ENCODE measurements around the gene SNX27. TPM values are rescaled to one million over a fixed set of nuclear protein-coding genes. Genes with fewer than 3 reads are reported as not detected.

SNX27 gene
- total and polyA plus RNA-seq, 2 donors (not counting 1 experiment from before 2014, with no cell fraction given), result 13.5 to 45.6 TPM

GRCh38 chr1:151715726-151716404 lies 104.0 kb downstream of the SNX27 start:
- 62% methylated on average over 14 of the region's 17 CpGs for WGBS (ENCODE audit: insufficient coverage)
- DNase-seq (no peak), ATAC-seq (ENCODE audit: low read depth) (no peak)
- Histone ChIP-seq H3K79me2 (ENCODE audit: control insufficient read depth, insufficient read depth, low read length) (no peaks in the 10 kb centered on the region), H3K4me1 (ENCODE audit: control insufficient read depth in 2 of 2, insufficient read depth in 2 of 2, low read length in 2 of 2) (peaks cover 12 to 16% of the 10 kb centered on the region in 2 donors), H3K36me3 (replicated peaks in 1 of 2; ENCODE audit: control extremely low read depth in 1 of 2, control insufficient read depth in 1 of 2, extremely low read depth in 1 of 2, insufficient read depth in 2 of 2, low read length in 1 of 2) (no peaks in the 10 kb centered on the region), H4K20me1 (ENCODE audit: control insufficient read depth, insufficient read depth, low read length, poor library complexity, severe bottlenecking) (no peaks in the 10 kb centered on the region), H3K27me3 (replicated peaks in 1 of 4; ENCODE audit: control extremely low read depth in 1 of 4, control insufficient read depth in 3 of 4, insufficient read depth in 4 of 4, low read length in 3 of 4) (peaks cover 0 to 46% (median 20%) of the 10 kb centered on the region in 4 experiments), H3K27ac (ENCODE audit: low read length in 2 of 2) (no peak overlapping the region), H3K4me3 (ENCODE audit: control extremely low read depth in 1 of 5, extremely low read depth in 1 of 5, insufficient read depth in 1 of 5, low read depth in 2 of 5, low read length in 4 of 5) (no peak overlapping the region), H3K9me3 (ENCODE audit: control extremely low read depth in 1 of 3, control insufficient read depth in 2 of 3, insufficient read depth in 1 of 3, low read length in 2 of 3) (peaks cover 0 to 10% (median 0%) of the 10 kb centered on the region in 3 donors), H3K4me2 (replicated peaks; ENCODE audit: low read depth, low read length, poor library complexity, severe bottlenecking) (no peak overlapping the region), H3K9ac (ENCODE audit: low read length) (no peak overlapping the region), H2AFZ (ENCODE audit: insufficient read depth, low read depth, low read length, poor library complexity, severe bottlenecking) (no peak overlapping the region)
- H3K4me1 Mint-ChIP-seq, result peaks cover 20% of the 10 kb centered on the region
- no peak overlapping the region for H3K27ac Mint-ChIP-seq
- H3K9me3 Mint-ChIP-seq (ENCODE audit: insufficient read depth), result no peaks in the 10 kb centered on the region
- POLR2A ChIA-PET, result no interaction called here
- intact Hi-C loops (cut with micrococcal nuclease), result no loop called here
- TF ChIP-seq EZH2 (IDR thresholded peaks at IDR 0.05; ENCODE audit: borderline replicate concordance, insufficient read depth, low read depth, low read length, poor library complexity, severe bottlenecking) (no peak), CTCF (IDR thresholded peaks at IDR 0.05) (no peak)
- peaks cover 72% of the 10 kb centered on the region for H3K27me3 Mint-ChIP-seq
- no peak overlapping the region for H3K4me3 Mint-ChIP-seq
- CTCF ChIA-PET, result no interaction called here

- intact Hi-C loops (cut with micrococcal nuclease), result no loop called here
- no peaks in the 10 kb centered on the region for H3K9me3 Mint-ChIP-seq (ENCODE audit: insufficient read depth)
- Histone ChIP-seq H3K79me2 (ENCODE audit: control insufficient read depth, insufficient read depth, low read length) (no peaks in the 10 kb centered on the region), H3K36me3 (replicated peaks in 1 of 2; ENCODE audit: control extremely low read depth in 1 of 2, control insufficient read depth in 1 of 2, extremely low read depth in 1 of 2, insufficient read depth in 2 of 2, low read length in 1 of 2) (no peaks in the 10 kb centered on the region), H4K20me1 (ENCODE audit: control insufficient read depth, insufficient read depth, low read length, poor library complexity, severe bottlenecking) (no peaks in the 10 kb centered on the region), H3K9ac (ENCODE audit: low read length) (no peak overlapping the region), H3K4me1 (ENCODE audit: control insufficient read depth in 2 of 2, insufficient read depth in 2 of 2, low read length in 2 of 2) (peaks cover 14 to 19% of the 10 kb centered on the region in 2 donors), H2AFZ (ENCODE audit: insufficient read depth, low read depth, low read length, poor library complexity, severe bottlenecking) (no peak overlapping the region), H3K9me3 (ENCODE audit: control extremely low read depth in 1 of 3, control insufficient read depth in 2 of 3, insufficient read depth in 1 of 3, low read length in 2 of 3) (peaks cover 0 to 10% (median 0%) of the 10 kb centered on the region in 3 donors), H3K4me2 (replicated peaks; ENCODE audit: low read depth, low read length, poor library complexity, severe bottlenecking) (no peak overlapping the region), H3K4me3 (ENCODE audit: control extremely low read depth in 1 of 5, extremely low read depth in 1 of 5, insufficient read depth in 1 of 5, low read depth in 2 of 5, low read length in 4 of 5) (no peak overlapping the region), H3K27me3 (replicated peaks in 1 of 4; ENCODE audit: control extremely low read depth in 1 of 4, control insufficient read depth in 3 of 4, insufficient read depth in 4 of 4, low read length in 3 of 4) (peaks cover 0 to 46% (median 20%) of the 10 kb centered on the region in 4 experiments), H3K27ac (ENCODE audit: low read length in 2 of 2) (no peak overlapping the region)
- H3K27me3 Mint-ChIP-seq, result peaks cover 72% of the 10 kb centered on the region
- CTCF ChIA-PET, result no interaction called here
- H3K27ac Mint-ChIP-seq, result no peak overlapping the region
- POLR2A ChIA-PET, result no interaction called here
- WGBS (ENCODE audit: insufficient coverage), result 17% methylated on average over 2 of the region's 11 CpGs
- ATAC-seq (ENCODE audit: low read depth) (no peak), DNase-seq (no peak)
- no peak overlapping the region for H3K4me3 Mint-ChIP-seq
- peaks cover 23% of the 10 kb centered on the region for H3K4me1 Mint-ChIP-seq
- TF ChIP-seq CTCF (IDR thresholded peaks at IDR 0.05), result no peak
- TF ChIP-seq EZH2 (IDR thresholded peaks at IDR 0.05; ENCODE audit: borderline replicate concordance, insufficient read depth, low read depth, low read length, poor library complexity, severe bottlenecking), result no peak
Measured at GRCh38 chr1:151716405-151716762, 104.5 kb downstream of the SNX27 start.

Measured in B cell (primary cell).